ENCODE results near the gene KRT33B. TPM values are rescaled to one million over a fixed set of nuclear protein-coding genes. Genes with fewer than 3 reads are reported as not detected.

Gene KRT33B
- total and polyA plus RNA-seq, 3 donors from 2014 or later = 0.25 TPM; not detected in 2

DNA sequence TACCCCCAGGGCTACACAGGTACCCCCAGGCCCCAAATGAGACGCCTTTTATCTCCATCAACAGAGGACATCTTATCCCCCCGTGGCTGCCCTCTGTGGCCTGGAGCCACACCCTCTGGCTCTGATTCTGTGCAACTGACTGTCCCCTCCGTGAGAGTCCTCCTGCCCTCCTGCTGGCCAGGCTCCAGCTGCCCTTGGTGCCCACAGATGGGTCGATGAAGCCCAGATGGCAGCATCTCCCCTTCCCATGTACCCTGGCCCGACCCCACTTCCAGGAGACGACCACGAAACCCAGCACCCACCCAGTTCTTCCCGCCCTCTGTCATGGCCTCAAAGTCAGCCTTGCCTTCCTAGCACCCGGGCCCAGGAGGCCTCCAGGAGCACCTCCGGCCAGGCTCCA, 44.5 kb downstream of the KRT33B start:
- Histone ChIP-seq H3K36me3 (ENCODE audit: low read depth, missing control alignments) (no peaks in the 10 kb centered on the region), H3K27ac (no peak overlapping the region), H3K9me3 (no peaks in the 10 kb centered on the region), H3K4me3 (no peak overlapping the region), H3K27me3 (no peaks in the 10 kb centered on the region), H3K4me1 (no peaks in the 10 kb centered on the region)
- 89 to 93% methylated on average over 3 to 10 of the region's 10 CpGs for WGBS, 2 donors
- no peak for DNase-seq
- intact Hi-C loops (cut with DNase I; ENCODE audit: low total_unique reads) = loop anchor here (10.0 kb wide), 1 partner anchor 420 kb away; no protein-coding TSS in a partner anchor
- TF ChIP-seq POLR2A (IDR thresholded peaks at IDR 0.05) = no peak
- TF ChIP-seq CTCF (IDR thresholded peaks at IDR 0.05) = no peak

DNA sequence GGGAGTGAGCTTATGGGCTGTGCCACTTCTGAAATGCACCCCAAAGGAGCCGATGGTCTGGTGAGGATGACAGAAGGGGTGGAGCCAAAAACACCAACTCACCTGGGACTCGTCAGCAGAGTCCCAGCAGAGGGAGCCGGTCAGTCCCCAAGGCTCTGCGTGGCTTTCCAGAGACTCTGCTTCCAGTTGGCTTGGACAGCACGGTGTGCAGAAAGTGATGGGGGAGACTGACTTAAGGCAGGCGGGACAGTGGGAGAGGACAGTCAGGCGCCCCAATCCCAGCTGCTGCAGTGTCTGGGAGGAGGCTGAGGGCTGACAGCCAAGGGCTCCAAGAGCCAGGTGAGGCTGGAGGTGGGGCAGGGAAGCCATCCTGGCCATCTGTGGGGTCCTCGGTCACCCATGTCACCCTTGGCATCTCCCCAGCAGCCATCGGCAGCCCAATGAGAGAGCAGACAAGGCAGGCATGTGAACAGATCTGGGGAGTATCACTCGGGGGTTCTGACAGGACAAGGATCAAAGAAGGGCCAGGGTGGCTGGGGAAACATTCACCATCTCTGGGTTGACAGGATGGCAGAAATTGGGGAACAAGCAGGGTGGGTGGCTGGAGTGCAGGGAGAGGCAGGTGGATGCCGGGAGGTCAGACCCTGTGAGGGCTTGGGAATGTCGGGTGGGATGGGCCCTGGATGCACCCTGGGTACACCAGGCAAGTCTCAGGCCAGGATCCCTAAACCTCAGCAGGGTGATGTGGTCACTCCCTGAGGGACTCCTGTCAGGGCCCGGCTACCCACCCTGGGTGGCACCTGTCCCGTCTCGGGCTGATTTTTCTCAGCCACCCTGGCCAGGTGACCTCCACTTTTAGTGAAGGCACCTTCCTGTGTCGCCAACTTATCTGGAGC, 45.2 kb downstream of the KRT33B start:
- Histone ChIP-seq H3K27me3 (no peaks in the 10 kb centered on the region), H3K4me3 (no peak overlapping the region), H3K4me1 (no peaks in the 10 kb centered on the region), H3K36me3 (ENCODE audit: low read depth, missing control alignments) (no peaks in the 10 kb centered on the region), H3K9me3 (no peaks in the 10 kb centered on the region), H3K27ac (no peak overlapping the region)
- WGBS, 2 donors = 81 to 84% methylated on average over 16 of the region's 16 CpGs
- TF ChIP-seq POLR2A (IDR thresholded peaks at IDR 0.05) (no peak), CTCF (IDR thresholded peaks at IDR 0.05) (no peak)
- intact Hi-C loops (cut with DNase I; ENCODE audit: low total_unique reads) = loop anchor here (10.0 kb wide), 1 partner anchor 420 kb away; no protein-coding TSS in a partner anchor
- peak; percentile 30 for DNase-seq

DNA sequence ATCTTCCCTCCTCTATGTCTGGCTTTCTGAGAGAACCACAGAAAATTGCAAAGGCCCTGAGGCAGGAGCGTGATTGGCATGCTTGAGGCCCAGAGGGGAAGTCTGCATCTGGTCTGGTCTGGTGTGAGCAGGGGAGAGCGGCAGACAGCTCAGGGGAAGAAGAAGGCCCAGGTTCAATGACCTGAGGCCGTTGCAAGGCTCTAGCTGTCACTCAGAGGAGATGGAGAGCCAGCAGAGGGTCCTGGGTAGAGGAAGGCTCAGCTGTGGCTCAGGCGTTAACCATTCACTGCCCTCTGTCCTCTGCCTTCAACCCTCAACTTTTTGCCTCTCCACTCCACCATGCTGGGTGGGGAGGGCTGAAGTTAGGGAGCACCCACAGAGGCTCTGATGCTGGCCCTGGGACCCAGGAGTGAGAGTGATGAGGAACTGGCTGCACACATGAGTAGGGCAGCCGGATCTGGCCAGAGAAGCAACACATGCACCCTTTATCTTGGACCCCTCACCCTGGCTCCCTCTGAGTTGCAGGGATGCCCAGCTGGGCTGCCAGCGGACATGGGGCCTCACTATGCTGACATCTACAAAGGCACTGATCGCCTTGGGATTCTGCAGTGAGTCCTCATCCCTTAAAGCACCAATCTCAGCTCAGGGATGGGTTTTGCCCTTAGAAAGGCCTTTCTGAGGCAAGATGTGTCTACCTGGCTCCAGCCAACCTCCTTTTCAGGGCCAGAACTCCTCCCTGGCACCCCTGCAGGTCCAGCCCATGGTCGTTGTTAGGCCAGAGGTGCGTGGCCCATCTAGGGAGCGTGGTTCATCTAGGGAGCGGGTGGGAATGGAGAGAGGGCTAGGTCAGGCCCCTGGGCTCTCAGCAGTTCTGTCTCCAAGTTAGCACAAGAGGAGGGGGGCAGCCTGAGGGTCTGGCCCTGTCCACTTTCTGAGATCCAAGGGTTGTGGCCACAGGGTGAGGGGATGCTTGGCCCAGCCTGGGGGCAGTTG, 46.4 kb downstream of the KRT33B start:
- Histone ChIP-seq H3K9me3 (no peaks in the 10 kb centered on the region), H3K4me3 (no peak overlapping the region), H3K27ac (no peak overlapping the region), H3K27me3 (no peaks in the 10 kb centered on the region), H3K4me1 (no peaks in the 10 kb centered on the region), H3K36me3 (ENCODE audit: low read depth, missing control alignments) (no peaks in the 10 kb centered on the region)
- DNase-seq = no peak
- 84 to 94% methylated on average over 9 to 11 of the region's 11 CpGs for WGBS, 2 donors
- no peak for TF ChIP-seq CTCF (IDR thresholded peaks at IDR 0.05)
- TF ChIP-seq POLR2A (IDR thresholded peaks at IDR 0.05) = no peak
- intact Hi-C loops (cut with DNase I; ENCODE audit: low total_unique reads) = loop anchor here (10.0 kb wide), 1 partner anchor 418 kb away; no protein-coding TSS in a partner anchor

DNA sequence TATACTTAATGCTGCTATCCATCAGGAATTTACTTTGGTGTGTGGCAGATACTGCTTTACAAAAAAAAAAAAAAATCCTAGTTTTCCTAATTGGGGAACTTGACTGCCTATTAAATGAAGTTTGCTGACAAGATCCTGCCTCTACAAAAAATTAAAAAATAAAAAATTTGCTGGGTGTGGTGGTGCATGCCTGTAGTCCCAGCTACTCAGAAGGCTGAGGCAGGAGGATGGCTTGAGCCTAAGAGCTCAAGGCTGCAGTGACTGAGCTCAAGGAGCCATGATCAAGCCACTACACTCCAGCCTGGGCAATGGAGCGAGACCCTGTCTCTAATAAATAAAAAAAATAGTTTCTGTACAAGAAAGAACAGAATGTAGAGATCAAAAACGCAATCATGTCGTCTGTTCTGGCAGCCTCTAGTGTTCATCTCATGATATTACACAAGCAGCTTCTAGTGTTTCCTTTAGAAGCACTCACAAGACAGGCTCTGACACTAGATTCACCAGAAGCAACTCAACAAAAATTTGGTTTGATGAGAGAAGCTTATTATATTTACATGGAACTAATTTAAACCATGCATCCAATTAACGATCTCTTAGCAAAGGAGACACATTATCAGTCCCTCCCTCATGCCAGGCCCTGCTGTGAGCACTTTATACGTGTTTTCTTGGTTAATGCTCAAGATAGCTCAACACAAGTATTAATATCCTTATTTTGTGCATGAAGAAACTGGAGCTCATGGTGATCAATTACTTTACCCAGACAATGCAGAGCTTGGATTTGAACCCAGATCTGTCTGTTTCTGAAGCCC, 47.3 kb downstream of the KRT33B start:
- Histone ChIP-seq H3K27ac (no peak overlapping the region), H3K9me3 (no peaks in the 10 kb centered on the region), H3K4me1 (no peaks in the 10 kb centered on the region), H3K27me3 (no peaks in the 10 kb centered on the region), H3K36me3 (ENCODE audit: low read depth, missing control alignments) (no peaks in the 10 kb centered on the region), H3K4me3 (no peak overlapping the region)
- intact Hi-C loops (cut with DNase I; ENCODE audit: low total_unique reads) = loop anchor here (10.0 kb wide), 1 partner anchor 417 kb away; no protein-coding TSS in a partner anchor
- no peak for TF ChIP-seq POLR2A (IDR thresholded peaks at IDR 0.05)
- TF ChIP-seq CTCF (IDR thresholded peaks at IDR 0.05) = peak; percentile 62 to 81 (median 80)
- 43 to 50% methylated on average over 5 of the region's 5 CpGs for WGBS, 2 donors
- peak; percentile 36 for DNase-seq

Data from testis (tissue), 3 donors.